Dermis blood vessel endothelial cell (primary cell): ENCODE data around the gene PLPPR1. TPM values are rescaled to one million over a fixed set of nuclear protein-coding genes. Genes with fewer than 3 reads are reported as not detected.
"Not testable (repeated sequence)": the region's sequence is repeated elsewhere in the genome, so short reads cannot be mapped to it uniquely, and the experiment has no call there.

Experiments used
- DNase-seq: peaks from one replicate; pipeline ENCODE4 v3.0.0; 2010
- total RNA-seq: library from RNA; depleted of rRNA; stranded (reverse); fragments of >200 nt; gene quantifications from 2 replicates; pipeline ENCODE4 v1.2.3, GENCODE V29; 2014

PLPPR1 gene
- total RNA-seq = not detected in 2 replicates

DNA sequence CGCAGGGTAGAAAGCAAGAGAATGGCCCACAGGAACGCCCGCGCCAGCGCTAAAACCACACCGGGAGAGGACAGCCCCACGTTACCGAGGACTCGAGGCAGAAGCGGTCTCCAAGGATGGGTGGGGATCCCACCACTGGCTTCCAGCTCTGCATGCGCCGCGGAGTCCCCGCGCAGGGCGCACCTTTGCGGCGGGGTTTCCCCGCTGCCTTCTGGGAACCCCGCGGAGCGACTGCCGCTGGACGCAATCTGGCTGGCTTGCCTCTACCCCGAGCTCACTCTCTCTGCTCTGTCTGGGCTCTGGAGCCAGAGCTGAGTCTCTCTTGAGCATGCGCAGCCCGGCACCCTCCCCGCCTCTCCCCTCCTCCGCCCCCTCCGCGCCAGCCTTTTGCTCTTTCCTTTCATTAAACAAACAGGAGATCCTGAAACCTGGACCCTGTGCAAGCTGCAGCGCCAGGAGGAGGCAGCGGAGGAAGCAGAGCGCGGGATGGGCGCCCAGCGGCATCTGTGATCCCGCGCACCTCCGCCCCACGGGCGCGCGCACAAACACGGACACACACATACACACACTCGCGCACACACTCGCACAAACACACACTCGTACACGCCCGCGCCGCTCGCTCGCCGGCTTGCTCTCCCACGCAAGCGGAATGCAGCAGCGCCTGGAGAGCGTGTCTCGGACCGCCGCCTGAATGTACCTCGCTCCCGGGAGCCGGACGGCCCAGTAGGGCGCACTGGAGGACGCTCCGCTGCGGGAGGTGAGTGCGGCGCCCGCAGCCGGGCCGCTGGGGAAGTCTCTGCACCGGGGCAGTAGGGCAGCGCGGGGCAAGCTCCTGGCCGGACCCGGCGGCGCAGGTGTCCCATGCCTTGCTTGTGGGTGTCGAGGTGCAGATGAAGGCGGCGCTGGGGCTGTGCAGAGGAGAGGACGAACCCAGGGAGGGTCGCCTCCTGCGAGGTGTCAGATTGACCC lies at the start of gene PLPPR1:
PLPPR1 (plus strand) TSS at position 382 of the 969 bp plus-strand sequence.
- peak; percentile 47 for DNase-seq

DNA sequence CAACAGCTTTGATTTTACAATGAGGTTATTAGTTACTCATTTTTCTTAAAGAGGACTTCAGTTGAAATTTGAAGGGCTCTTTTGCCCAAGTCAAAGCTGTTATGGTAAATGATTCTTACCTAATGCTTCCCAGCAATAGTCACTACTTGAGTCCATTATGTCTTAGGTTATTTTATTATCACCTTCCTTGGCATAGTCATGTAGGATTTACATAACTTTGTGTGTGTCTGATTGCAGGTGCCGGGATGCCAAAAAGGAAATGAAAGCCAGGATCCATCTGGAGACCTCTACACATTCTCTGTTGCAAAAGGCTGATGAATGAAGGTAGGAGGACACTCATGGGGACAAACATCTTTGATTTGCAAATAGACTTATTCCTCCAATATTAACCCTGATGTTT lies 38.8 kb upstream of the PLPPR1 start:
- no peak for DNase-seq

DNA sequence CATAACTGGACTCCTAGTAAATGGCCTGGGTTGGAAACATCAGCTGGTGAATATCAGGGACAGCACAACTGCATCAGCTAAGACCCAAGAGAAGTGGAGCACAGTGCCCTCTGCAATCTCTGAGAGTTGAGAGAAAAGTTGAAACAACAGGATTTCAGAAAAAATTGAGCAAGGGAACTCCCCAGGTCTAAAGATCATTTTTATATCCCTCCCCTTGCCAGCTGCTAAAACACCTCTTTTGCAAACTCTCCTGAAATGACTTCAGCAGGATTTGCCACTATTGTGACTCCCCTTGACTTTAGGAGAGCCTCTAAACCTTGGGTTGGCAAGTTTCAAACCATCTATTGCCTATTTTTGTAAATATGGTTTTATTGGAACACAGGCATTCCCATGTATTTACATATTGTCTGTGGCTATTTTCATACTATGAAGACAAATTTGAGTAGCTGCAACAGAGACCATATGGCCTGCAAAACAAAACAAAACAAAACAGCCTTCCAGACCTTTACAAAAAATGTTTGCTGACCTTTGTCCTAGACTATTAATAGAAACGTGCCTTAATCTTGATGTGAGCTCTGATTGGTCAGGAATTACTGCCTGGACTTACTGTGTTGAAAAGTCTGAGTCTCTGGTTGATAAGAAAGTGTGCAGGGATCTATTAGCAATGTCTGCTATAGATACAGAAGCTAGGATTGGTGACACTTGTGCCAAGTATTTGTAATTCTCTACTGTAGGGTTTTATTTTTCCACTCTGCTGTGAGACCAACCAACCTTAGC lies 37.7 kb upstream of the PLPPR1 start:
- no peak for DNase-seq

DNA sequence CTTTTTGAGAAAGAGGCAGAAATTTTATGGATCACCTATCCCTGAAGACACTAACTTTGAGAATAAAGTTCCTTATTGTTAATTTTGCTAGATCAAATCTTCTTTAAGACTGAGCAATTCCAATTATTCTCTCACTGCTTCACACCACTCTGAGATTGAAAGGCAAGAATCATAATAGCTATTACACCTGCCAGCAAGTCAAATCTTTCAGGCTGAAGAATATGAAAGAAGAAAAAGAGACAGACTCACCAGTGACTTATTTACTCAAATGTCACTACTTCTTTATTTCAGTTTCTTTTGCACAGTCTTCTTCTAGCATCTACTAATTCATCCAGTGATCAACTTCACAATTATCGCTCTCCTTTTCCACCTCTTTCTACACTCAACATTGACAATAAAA lies 35.9 kb upstream of the PLPPR1 start:
- no peak for DNase-seq

DNA sequence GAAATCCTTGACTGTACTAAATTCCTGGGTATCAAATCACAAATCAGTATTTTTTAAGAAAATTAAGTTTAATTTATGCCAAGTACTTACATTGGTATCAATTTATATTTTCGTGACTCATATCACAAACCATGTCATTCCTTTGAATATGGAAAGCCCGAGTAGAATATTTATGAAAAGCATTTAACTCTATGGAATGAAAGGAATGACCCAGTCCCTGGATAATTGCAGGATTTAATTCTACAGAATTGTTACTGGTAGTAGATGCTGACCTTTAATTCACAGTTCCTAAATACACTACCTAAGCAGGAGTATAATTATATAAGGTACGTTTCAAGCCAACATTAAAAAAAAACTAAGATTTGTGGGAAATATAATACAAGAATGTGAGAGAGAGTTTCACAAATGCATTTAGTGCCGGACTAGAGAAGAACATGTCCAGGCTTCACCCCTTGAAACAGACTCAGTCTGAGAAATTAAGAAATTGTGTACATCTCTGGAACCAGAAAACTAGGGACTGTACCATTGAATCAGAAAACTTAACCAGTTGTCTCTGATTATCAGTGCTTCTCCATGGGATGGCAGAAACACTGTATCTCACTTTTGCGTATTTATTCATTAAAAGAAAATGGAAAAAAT lies 28.5 kb upstream of the PLPPR1 start:
- DNase-seq = no peak

DNA sequence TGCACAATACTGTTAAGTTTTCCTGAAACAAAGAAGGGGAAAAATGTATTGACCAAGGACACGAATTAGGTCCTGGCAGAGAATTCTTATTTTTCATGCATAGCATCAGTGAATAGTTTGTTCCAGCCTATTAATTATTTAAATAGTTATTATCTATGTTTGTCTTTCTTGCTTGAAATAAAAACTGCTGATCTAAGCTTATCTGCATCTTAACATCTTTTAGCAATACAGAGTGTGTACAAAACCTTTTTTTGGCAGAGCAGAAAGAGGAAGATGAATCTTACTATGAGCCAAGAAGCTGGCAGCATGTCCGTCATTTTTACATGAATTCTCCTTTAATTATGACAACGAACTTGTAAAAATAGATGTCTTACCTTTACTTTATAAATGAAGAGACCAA lies 23.3 kb upstream of the PLPPR1 start:
- no peak for DNase-seq

DNA sequence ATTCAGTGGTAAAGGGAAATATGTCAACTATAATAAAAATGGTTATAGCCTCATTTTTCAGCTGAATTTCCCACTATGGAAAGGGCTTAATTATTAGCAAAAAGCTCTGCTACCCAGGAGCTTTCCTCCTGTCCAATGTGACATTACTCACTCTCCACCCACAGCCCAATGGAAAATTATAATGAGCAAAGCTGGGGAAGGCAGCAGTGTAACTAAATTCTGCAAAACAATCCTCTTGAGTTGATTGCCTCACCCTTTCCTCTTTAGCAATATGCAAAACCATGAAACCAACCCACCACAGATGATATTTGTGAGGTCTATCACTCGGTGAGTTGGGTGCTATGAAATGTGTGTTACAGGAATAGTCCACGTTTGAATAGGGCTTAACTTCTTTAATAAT lies 14.0 kb upstream of the PLPPR1 start:
- no peak for DNase-seq

DNA sequence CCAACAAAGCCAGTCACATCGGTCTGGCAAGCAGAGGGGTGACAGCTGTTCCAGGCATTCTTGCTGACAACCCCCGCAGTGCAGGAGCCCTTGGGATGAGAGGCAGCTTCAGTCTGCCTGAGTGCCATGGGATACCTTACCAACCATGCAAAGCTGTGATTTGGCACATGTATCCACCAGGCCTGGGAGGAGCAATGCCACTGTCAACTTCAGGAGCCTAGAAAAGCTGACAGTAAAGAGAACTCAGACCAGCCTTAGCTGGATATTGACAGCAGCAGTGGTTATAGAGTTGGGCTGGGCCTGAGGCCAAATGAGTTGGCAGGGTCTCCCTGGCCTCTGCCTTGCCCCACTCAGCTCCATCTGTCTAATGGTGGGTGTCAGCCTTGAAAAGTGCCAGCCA lies 10.1 kb upstream of the PLPPR1 start:
- no peak for DNase-seq

DNA sequence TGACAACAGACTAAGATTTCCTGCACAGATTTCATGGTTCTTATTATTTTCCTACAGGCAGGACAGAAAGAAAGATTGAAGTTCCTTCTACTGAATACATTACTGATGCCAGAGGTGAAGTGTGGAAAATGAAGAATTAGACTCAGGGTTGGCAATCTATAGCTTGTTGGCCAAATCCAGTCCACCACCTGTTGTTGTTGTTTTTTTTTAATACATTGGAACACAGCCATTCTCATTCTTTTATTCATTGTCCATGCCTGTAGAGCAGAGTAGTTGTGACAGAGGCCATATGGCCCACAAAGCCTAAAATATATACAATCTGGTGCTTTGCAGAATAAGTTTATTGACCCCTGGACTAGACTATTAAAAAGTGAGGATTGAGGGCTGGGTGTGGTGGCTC lies 5.8 kb upstream of the PLPPR1 start:
- no peak for DNase-seq

DNA sequence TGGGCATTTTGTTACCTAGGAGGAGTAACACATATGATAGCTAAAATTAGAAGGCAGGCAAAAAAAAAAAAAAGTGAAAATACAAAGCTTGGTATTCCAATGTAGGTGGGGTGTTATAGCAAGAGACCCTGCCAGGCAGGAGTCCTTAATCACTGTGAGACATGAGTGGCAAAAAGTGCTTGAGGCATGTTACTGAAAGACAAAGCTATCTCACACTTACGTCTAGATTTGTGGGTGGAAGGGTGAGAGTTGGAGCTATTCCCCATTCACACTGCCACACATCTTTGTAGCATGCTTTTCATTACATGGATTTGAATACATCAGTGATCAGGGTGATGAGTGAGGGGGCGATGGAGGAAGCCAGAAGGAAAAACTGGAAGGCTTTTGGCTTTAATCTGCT lies 2.6 kb upstream of the PLPPR1 start:
- DNase-seq = no peak

DNA sequence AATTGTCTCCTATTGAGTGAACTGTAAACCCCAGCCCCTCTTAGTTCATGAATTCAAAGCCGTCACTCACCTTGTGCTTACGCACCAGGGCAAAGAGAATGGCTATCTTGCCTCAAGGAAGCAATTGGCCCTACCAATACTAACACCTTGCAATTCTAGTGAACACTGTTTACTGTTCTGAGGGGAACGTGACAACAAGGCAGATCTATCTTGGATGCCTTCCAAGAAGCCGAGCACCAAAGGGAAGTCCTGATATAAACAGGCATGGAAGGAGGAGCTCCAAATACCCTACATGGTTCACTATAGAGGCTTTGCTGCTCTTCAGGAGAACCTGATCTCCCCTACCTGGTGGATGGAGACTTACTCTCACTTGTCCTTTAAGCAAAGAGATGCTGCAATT lies 1.7 kb upstream of the PLPPR1 start:
- peak; percentile 9 for DNase-seq

DNA sequence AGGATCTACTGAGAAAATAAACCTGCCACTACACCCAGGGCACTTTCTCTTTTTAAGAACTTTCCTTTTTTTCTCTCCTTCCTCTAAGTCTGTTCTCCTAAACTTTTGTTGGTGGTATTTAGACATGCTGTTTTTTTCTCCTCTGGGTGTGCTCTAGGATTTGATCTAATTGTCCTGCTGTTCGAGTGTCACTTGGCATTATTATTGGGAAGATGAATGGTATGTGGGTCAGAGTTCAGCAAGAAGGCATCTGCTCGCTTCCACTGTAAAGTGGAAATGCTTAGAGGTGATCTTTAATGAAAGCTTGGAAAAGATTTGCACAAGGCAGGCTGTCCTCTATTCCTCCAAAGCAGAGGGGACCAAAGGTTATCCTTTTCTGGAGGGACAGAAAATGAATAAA lies 1.3 kb upstream of the PLPPR1 start:
- DNase-seq = no peak

DNA sequence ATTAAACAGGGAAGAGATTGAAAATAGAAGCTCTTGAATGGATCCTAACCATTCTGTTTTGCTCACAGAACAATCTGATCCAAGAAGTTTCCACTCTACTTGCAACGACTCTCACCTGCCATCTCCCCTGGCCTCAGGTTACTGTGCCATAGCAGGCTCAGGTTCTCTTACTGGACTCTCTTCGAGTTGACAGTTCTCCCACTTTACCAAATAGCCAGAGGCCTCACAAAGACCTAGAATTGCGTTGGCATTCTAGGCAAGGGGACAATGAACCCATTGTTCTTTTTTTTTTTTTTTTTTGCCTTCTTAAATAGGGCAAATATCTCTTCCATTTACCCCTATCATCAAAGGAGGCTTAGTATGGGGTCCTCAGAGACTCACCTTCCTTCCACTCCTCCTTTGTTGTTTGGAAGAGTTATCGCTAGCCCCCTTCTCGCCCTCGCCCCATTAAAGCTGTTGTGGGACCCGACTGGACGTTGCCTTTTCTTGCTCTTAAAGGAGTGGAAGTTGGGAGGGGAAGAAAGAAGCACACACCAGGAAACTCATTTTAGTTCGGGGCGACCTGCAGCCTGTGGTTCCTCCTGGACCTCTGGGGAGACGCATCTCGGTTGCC lies 688 bp upstream of the PLPPR1 start:
- no peak for DNase-seq

DNA sequence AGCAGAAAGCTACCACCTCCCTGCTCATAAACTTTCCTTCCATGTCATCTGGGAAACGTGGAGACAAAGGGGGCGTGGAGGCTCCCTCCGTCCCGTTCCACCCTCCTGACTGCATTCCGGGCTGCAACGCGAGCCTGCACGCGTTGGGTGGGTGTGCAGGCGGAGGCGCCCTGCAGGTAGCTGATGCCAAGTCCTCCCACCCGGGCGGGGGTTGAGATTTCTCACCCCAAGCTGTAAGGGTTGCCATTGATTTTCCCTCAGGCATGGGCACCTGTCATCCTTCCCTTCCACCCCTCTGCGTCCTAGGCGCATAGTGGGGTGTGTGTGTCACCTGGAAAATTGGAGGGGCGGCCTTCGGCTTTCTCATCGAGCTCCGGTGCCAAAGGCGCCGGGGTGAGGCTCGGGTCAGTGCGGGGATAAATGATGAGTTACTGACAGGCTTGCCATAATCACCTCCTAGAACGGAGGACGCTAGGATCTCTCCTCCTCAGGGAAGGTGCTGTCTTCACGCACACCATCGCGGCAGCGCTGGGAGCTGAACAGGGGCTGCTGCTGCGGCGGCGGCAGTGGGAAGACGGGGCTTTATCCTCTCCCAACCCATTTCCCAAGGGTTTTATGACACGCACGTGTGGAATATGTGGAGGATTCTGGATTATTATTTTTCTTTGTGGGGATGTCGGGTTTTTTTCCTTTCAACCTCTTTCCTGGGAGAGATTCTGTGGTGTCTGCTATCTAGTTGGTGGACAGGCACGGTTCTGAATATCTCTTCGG lies 973 bp downstream of the PLPPR1 start:
- peak; percentile 2 for DNase-seq

DNA sequence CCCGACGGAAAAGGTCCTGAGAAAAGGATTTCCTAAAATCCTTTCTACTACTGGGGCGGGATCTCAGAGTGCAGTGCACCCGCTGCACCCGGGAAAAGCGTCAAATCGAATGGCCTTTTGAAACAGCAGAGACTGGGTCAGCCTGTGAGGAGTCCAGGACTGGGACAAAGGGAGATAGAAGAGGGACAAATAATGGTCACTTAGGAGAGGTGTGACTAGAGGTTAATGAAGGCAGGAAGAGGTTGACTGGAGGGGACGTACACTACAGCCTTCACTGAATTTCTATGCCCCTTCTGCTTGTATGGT lies 1.5 kb downstream of the PLPPR1 start:
- no peak for DNase-seq

DNA sequence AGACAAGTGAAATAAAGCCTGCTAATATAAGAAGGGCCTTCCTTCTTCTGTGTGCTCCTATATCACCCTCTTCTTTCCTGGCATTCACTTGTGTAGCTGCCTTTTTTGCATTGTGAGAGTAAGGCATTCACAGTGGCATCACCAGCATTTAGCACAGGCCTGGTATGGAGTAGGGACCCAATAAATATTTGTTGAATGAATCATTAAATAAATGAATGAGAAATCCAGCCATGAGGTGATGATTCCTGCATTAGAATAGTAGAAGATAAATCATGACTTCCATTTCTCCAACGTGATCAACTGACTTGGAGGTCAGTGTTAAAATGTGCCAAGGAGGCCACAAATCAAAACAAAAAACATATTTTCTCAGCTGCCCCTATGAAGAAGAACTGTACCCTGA lies 3.9 kb downstream of the PLPPR1 start:
- DNase-seq = no peak

DNA sequence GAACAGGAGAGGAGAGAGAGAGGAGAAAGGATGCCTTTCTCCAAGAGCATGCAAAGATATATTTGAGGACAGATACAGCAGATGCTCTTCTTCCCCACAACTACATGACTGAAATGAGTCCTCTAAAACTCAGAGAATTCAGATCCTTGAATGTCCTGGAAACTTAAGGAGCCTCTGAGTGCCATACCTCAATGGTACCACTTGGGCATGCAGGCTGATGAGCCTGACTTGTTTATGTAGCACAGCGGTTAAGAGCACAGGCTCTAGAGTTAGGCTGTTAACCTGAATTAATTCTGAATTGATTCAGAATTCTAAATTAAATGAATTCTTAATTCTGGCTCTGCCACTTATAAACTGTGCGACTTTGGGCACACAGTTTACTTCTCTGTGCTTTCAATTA lies 5.7 kb downstream of the PLPPR1 start:
- DNase-seq = no peak

DNA sequence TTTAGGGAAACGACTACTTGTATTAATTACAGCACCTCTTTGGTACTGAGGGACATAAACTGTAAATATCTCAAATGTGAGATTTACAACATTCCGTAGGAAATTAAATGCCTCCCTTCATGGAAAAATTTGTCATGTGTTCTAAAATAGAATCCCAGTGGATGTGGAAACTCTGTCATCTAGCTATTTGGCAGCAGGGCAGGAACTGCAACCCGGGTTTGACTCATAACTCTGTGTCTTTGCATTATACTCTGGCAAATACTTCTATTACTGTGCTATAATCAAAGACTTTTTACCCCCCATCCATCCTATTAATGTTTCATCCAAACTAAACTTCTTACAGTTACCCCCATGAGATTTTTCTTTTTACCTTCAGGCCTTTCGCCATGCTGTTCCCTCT lies 6.6 kb downstream of the PLPPR1 start:
- no peak for DNase-seq

DNA sequence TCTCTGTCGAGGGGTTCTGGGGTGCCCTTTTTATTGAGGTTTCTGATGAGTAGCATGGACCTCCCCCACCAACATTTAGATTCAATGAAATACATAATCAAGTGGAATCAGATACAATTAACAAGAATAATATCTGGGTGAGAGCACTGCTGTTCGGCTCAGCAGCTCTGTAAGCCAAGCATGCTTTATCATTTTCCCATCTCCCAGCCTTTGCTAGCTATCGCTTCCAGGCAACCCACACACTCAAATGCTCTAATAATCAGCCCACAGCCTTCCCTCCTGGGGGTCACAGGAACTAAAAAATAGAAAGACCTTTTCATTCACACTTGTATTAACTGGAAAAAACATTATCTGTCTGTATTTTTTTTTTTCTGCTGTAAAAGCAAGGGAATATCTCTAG lies 8.9 kb downstream of the PLPPR1 start:
- DNase-seq = no peak

DNA sequence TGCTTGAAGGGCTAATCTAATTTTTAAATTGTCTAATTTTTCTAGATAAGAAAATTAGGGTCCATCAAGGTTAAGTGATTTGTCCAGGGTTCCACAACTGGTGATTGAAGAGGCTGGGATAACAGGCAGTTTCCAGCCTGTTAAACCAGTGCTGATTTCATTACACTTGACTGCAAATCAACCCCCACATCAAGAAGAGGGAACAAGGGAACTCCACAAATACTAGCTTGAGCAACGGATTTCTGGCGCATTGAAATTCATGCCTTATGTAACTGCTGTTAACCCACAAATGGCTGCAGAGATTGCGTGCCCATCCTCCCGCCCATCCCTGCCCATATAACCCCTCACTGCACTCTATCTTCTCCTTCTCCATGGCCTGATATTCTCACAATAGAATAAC lies 10.0 kb downstream of the PLPPR1 start:
- DNase-seq = no peak

DNA sequence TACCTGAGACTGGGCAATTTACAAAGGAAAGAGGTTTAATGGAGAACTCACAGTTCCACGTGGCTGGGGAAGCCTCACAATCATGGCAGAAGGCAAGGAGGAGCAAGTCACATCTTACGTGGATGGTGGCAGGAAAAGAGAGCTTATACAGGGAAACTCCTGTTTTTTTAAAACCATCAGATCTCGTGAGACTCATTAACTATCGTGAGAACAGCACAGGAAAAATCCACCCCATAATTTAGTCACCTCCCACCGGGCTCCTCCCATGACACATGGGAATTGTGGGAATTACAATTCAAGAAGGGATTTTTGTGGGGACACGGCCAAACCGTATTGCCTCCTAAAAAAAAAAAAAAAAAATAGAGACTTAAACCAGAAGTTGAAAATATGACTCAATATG lies 11.1 kb downstream of the PLPPR1 start:
- DNase-seq = not testable (repeated sequence)

DNA sequence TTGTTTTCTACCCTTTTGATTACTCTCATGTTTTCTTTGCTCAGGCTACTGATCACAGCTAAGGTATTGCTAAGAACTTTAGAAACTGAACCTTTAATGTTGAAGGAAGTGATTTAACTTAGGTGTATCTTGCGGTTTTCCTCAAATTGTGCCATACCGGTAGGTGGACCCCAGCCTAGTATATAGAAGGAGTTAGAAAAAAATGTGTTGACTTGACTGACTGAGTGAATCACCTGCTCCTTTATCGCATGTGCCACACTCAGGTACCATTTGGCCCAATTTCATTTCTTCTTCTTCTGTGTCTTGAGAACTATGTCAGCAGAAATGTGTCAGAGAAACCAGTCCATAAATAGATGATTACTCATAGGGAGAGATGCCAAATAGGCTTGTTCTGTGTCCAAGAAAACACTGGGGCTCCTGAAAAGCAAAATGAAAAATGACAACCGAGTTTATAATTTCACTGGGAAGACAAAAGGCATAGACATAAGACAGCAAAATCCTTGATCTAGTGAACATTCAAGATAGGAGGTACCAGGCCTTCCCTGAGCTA lies 19.4 kb downstream of the PLPPR1 start:
- DNase-seq = peak; percentile 4
